ENCODE data around the gene AFAP1L1.
"Not testable (repeated sequence)": the region's sequence is repeated elsewhere in the genome, so short reads cannot be mapped to it uniquely, and the experiment has no call there.

The AFAP1L1 gene

GRCh38 chr5:149262315-149262714 lies 9.3 kb upstream of the AFAP1L1 start:
- no peak for DNase-seq

- peak; percentile 27 for DNase-seq
Measured at GRCh38 chr5:149264439-149265067, 7.1 kb upstream of the AFAP1L1 start.

GRCh38 chr5:149265068-149265465 lies 6.6 kb upstream of the AFAP1L1 start:
- DNase-seq, result no peak

GRCh38 chr5:149265597-149265996 lies 6.1 kb upstream of the AFAP1L1 start:
- no peak for DNase-seq

- DNase-seq, result no peak
Measured at GRCh38 chr5:149267241-149267973, 4.3 kb upstream of the AFAP1L1 start.

GRCh38 chr5:149268928-149269557 lies 2.6 kb upstream of the AFAP1L1 start:
- no peak for DNase-seq

GRCh38 chr5:149271195-149271715 lies 404 bp upstream of the AFAP1L1 start:
- no peak for DNase-seq

GRCh38 chr5:149272781-149273180 lies 1.1 kb downstream of the AFAP1L1 start:
- DNase-seq, result not testable (repeated sequence)

- no peak for DNase-seq
Measured at GRCh38 chr5:149273237-149273636, 1.6 kb downstream of the AFAP1L1 start.

- no peak for DNase-seq
Measured at GRCh38 chr5:149273950-149274349, 2.3 kb downstream of the AFAP1L1 start.

- no peak for DNase-seq
Measured at GRCh38 chr5:149274939-149275338, 3.3 kb downstream of the AFAP1L1 start.

GRCh38 chr5:149277801-149278200 lies 6.1 kb downstream of the AFAP1L1 start:
- DNase-seq, result no peak

- DNase-seq, result no peak
Measured at GRCh38 chr5:149278451-149279210, 7.0 kb downstream of the AFAP1L1 start.

GRCh38 chr5:149279661-149280060 lies 8.0 kb downstream of the AFAP1L1 start:
- DNase-seq, result no peak

- DNase-seq, result no peak
Measured at GRCh38 chr5:149280124-149280523, 8.5 kb downstream of the AFAP1L1 start.

GRCh38 chr5:149280802-149281201 lies 9.1 kb downstream of the AFAP1L1 start:
- no peak for DNase-seq

GRCh38 chr5:149282027-149282965 lies 10.6 kb downstream of the AFAP1L1 start:
- no peak for DNase-seq

GRCh38 chr5:149282966-149283332 lies 11.3 kb downstream of the AFAP1L1 start:
- DNase-seq, result no peak

- no peak for DNase-seq
Measured at GRCh38 chr5:149283626-149284480, 12.2 kb downstream of the AFAP1L1 start.

- no peak for DNase-seq
Measured at GRCh38 chr5:149284501-149284900, 12.8 kb downstream of the AFAP1L1 start.

- no peak for DNase-seq
Measured at GRCh38 chr5:149285153-149285552, 13.5 kb downstream of the AFAP1L1 start.

Data from stimulated activated CD4-positive, alpha-beta T cell treated with anti-CD3 and anti-CD28 coated beads, Interleukin-1b, Interleukin-23, amount 100 ng/mL, for 48 hours (primary cell).